Liver (tissue), 9 donors: ENCODE results near the gene MGST3. TPM values are rescaled to one million over a fixed set of nuclear protein-coding genes. Genes with fewer than 3 reads are reported as not detected.

ENCODE experiments used
- DNase-seq: peaks from one replicate; pipeline ENCODE4 v3.0.0-alpha.2; 2017; ENCODE audit warnings: low spot score
- H3K27ac ChIP-seq, 2 donors: one replicate each; pipeline ENCODE4 v1.7.0; 2013; ENCODE audit warnings: inconsistent platforms in 2 of 2, low read length in 2 of 2, control low read depth in 1 of 2, low read depth in 1 of 2, mild to moderate bottlenecking in 1 of 2
- H3K27me3 ChIP-seq, 4 donors: one replicate each; pipeline versions ENCODE4 v1.6.1 to v1.7.0; 2013; ENCODE audit warnings: low read length in 3 of 4, inconsistent platforms in 1 of 4, mild to moderate bottlenecking in 1 of 4, moderate library complexity in 1 of 4; ENCODE audit not compliant: control insufficient read depth in 4 of 4, insufficient read depth in 4 of 4
- H3K36me3 ChIP-seq, 4 donors: one replicate each; pipeline versions ENCODE4 v1.6.1 to v1.7.0; 2013; ENCODE audit warnings: low read length in 3 of 4, mild to moderate bottlenecking in 3 of 4, low read depth in 1 of 4, moderate library complexity in 1 of 4; ENCODE audit not compliant: control insufficient read depth in 4 of 4, insufficient read depth in 3 of 4
- H3K4me1 ChIP-seq, 4 donors: one replicate each; pipeline versions ENCODE4 v1.6.1 to v1.7.0; 2013; ENCODE audit warnings: low read length in 3 of 4, mild to moderate bottlenecking in 3 of 4, moderate library complexity in 1 of 4; ENCODE audit not compliant: control insufficient read depth in 4 of 4, insufficient read depth in 4 of 4
- H3K4me3 ChIP-seq, 3 donors: one replicate each; pipeline versions ENCODE4 v1.6.1 to v1.7.0; 2013; ENCODE audit warnings: low read length in 3 of 3, control low read depth in 1 of 3, low read depth in 1 of 3, mild to moderate bottlenecking in 1 of 3
- H3K9ac ChIP-seq, 2 donors: one replicate each; pipeline ENCODE4 v1.7.0; 2013; ENCODE audit warnings: low read length in 2 of 2, mild to moderate bottlenecking in 2 of 2, moderate library complexity in 2 of 2, control low read depth in 1 of 2, low read depth in 1 of 2
- H3K9me3 ChIP-seq, 4 donors: one replicate each; pipeline versions ENCODE4 v1.6.1 to v1.7.0; 2013; ENCODE audit warnings: low read length in 3 of 4; ENCODE audit not compliant: control insufficient read depth in 4 of 4
- ATF3 ChIP-seq: IDR thresholded peaks from 2 replicates; pipeline ENCODE4 v1.6.1; 2016; ENCODE audit warnings: antibody characterized with exemption
- CTCF ChIP-seq: fragments of 150-350 bp; IDR thresholded peaks from 2 replicates; pipeline ENCODE4 v1.5.1; 2017; ENCODE audit warnings: improper control_type of control experiment, low read depth, low read length; ENCODE audit not compliant: missing input control
- EGR1 ChIP-seq, 2 donors: IDR thresholded peaks; 2 replicates each; pipeline ENCODE4 v1.6.1; 2016 to 2018; ENCODE audit warnings: antibody characterized with exemption in 2 of 2, low read depth in 2 of 2
- FOXA1 ChIP-seq: IDR thresholded peaks from 2 replicates; pipeline ENCODE4 v1.6.1; 2016; ENCODE audit warnings: antibody characterized with exemption
- FOXA2 ChIP-seq: IDR thresholded peaks from 2 replicates; pipeline ENCODE4 v1.6.1; 2016; ENCODE audit warnings: antibody characterized with exemption
- GABPA ChIP-seq, 2 donors: IDR thresholded peaks in 1 of 2; conservative IDR thresholded peaks in 1 of 2; 2 replicates each; pipeline ENCODE4 v1.6.1; 2016; ENCODE audit warnings: antibody characterized with exemption in 2 of 2, mild to moderate bottlenecking in 1 of 2, moderate library complexity in 1 of 2
- HNF4A ChIP-seq, 2 donors: conservative IDR thresholded peaks; 2 replicates each; pipeline ENCODE4 v1.6.1; 2016; ENCODE audit warnings: antibody characterized with exemption in 2 of 2, mild to moderate bottlenecking in 2 of 2
- HNF4G ChIP-seq: IDR thresholded peaks from 2 replicates; pipeline ENCODE4 v1.6.1; 2016; ENCODE audit warnings: antibody characterized with exemption
- JUND ChIP-seq, 2 donors: IDR thresholded peaks; 2 replicates each; pipeline ENCODE4 v1.6.1; 2016; ENCODE audit warnings: antibody characterized with exemption in 2 of 2
- MAX ChIP-seq: IDR thresholded peaks from 2 replicates; pipeline ENCODE4 v1.6.1; 2016; ENCODE audit warnings: antibody characterized with exemption
- NR2F2 ChIP-seq: IDR thresholded peaks from 2 replicates; pipeline ENCODE4 v1.6.1; 2016; ENCODE audit warnings: antibody characterized with exemption
- RAD21 ChIP-seq, 2 donors: IDR thresholded peaks; 2 replicates each; pipeline ENCODE4 v1.6.1; 2016; ENCODE audit warnings: antibody characterized with exemption in 2 of 2, mild to moderate bottlenecking in 2 of 2
- REST ChIP-seq: IDR thresholded peaks from 2 replicates; pipeline ENCODE4 v1.6.1; 2016; ENCODE audit warnings: antibody characterized with exemption, mild to moderate bottlenecking
- RXRA ChIP-seq, 2 donors: IDR thresholded peaks; 2 replicates each; pipeline ENCODE4 v1.6.1; 2017 to 2018; ENCODE audit warnings: antibody characterized with exemption in 2 of 2, mild to moderate bottlenecking in 1 of 2
- SP1 ChIP-seq: IDR thresholded peaks from 2 replicates; pipeline ENCODE4 v1.6.1; 2018; ENCODE audit warnings: antibody characterized with exemption, mild to moderate bottlenecking
- TAF1 ChIP-seq: conservative IDR thresholded peaks from 2 replicates; pipeline ENCODE4 v1.6.1; 2016; ENCODE audit warnings: antibody characterized with exemption, mild to moderate bottlenecking
- YY1 ChIP-seq: IDR thresholded peaks from 2 replicates; pipeline ENCODE4 v1.6.1; 2016; ENCODE audit warnings: antibody characterized with exemption, mild to moderate bottlenecking
- ZBTB33 ChIP-seq: IDR thresholded peaks from 2 replicates; pipeline ENCODE4 v1.6.1; 2016; ENCODE audit warnings: antibody characterized with exemption
- WGBS: extraction: QIAGEN DNeasy Blood & Tissue Kit; methylation state at CpG from one replicate; pipeline ENCODE4 v1.1.7; 2013; 5-methylcytosine and 5-hydroxymethylcytosine counted together
- polyA plus RNA-seq, 2 donors: library from polyadenylated mRNA; stranded (reverse) in 1 of 2; unstranded in 1 of 2; fragments of 200-250 nt in 1 of 2; fragments of >200 nt in 1 of 2; fragmentation: Nextera tagmentation in 1 of 2; extraction: Ambion mirVana in 1 of 2; gene quantifications; one replicate each; pipeline versions ENCODE4 v1.2.1 to v1.2.3, GENCODE V29; 2013 to 2015
- total RNA-seq, 2 donors: library from RNA; depleted of rRNA; stranded (reverse); fragments of >200 nt; gene quantifications; one replicate each; pipeline ENCODE4 v1.2.3, GENCODE V29; 2014
- donor health status: healthy.
- donor health status: healthy.
- donor health status: healthy.
- donor health status: healthy.
- donor health status: healthy.

The MGST3 gene
- total and polyA plus RNA-seq, 4 donors, result 68.7 to 307 (median 181) TPM

GRCh38 chr1:165597883-165598675, 33.0 kb upstream of the MGST3 start:
- Histone ChIP-seq H3K9me3 (no peaks in the 10 kb centered on the region), H3K36me3 (no peaks in the 10 kb centered on the region), H3K4me3 (peak overlapping the region; percentile 67 to 78 (median 77)), H3K27ac (peak overlapping the region; percentile 87 to 91), H3K9ac (peak overlapping the region; percentile 86 to 97), H3K4me1 (peaks cover 0 to 30% (median 13%) of the 10 kb centered on the region in 4 donors), H3K27me3 (no peaks in the 10 kb centered on the region)
- DNase-seq, result peak; percentile 94
- WGBS, result under 1% methylated on average over 38 of the region's 38 CpGs
- TF ChIP-seq TAF1, result no peak
- no peak for TF ChIP-seq NR2F2
- peak; percentile 100 for TF ChIP-seq EGR1 (IDR thresholded peaks at IDR 0.05; ENCODE audit: low read depth in 2 of 2)
- TF ChIP-seq MAX, result peak; percentile 33
- peak; percentile 41 for TF ChIP-seq HNF4G
- TF ChIP-seq JUND (IDR thresholded peaks at IDR 0.05), result peak in 1 of 2 donors; percentile 29
- TF ChIP-seq RAD21 (IDR thresholded peaks at IDR 0.05), result no peak
- TF ChIP-seq HNF4A (conservative IDR thresholded peaks at IDR 0.05), result peak; percentile 75 to 85
- TF ChIP-seq RXRA (IDR thresholded peaks at IDR 0.05), result peak in 1 of 2 donors; percentile 40
- TF ChIP-seq YY1, result peak; percentile 42
- peak in 1 of 2 donors; percentile 62 for TF ChIP-seq GABPA (IDR thresholded peaks at IDR 0.05 in 1 of 2, conservative IDR thresholded peaks at IDR 0.05 in 1 of 2)
- TF ChIP-seq REST, result peak; percentile 49
- TF ChIP-seq ZBTB33, result no peak
- no peak for TF ChIP-seq FOXA2
- no peak for TF ChIP-seq CTCF
- no peak for TF ChIP-seq FOXA1
- peak; percentile 91 for TF ChIP-seq SP1
- no peak for TF ChIP-seq ATF3
